ENCODE data around the gene TRPC4AP. TPM values are rescaled to one million over a fixed set of nuclear protein-coding genes. Genes with fewer than 3 reads are reported as not detected.

The TRPC4AP gene
- total and polyA plus RNA-seq, 10 of the 15 experiments (the other 5 are each of a cell fraction or from before 2014, with no cell fraction given), result 1.1 to 61.7 (median 41.2) TPM

DNA sequence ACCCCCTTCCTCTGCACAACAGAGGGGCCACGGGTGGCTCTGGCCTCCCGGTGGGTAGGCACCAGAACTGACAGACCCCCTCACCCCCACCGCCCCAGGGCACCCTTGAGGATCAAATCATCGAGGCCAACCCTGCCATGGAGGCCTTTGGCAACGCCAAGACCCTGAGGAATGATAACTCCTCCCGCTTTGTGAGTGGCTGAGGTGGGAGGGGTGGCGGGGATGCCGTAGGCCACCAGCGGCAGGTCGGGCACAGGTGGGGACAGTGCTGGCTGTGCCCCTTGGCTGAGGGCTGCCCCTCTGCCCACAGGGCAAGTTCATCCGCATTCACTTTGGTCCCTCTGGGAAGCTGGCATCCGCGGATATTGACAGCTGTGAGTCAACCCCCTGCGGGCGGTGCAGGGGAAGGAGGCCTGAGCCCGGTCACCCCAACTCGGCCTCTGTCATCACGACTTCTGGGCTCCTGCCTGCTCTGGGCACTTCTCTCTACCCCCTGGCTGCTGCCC is 107.8 kb downstream of the TRPC4AP start:
- Histone ChIP-seq H3K9me3 (replicated peaks; ENCODE audit: control insufficient read depth, insufficient read depth, low read length) (no peaks in the 10 kb centered on the region), H3K4me2 (ENCODE audit: control insufficient read depth, insufficient read depth) (no peak overlapping the region), H3K27ac (ENCODE audit: control insufficient read depth, insufficient read depth) (no peak overlapping the region), H3K4me1 (ENCODE audit: control insufficient read depth, insufficient read depth, low read length) (no peaks in the 10 kb centered on the region), H3K9ac (ENCODE audit: control insufficient read depth, insufficient read depth, low read length) (no peak overlapping the region), H3K79me2 (ENCODE audit: control insufficient read depth, insufficient read depth, low read length) (no peaks in the 10 kb centered on the region), H2AFZ (ENCODE audit: control insufficient read depth, low read depth, low read length) (no peak overlapping the region), H3K27me3 (replicated peaks in 1 of 2; ENCODE audit: control insufficient read depth in 2 of 2, insufficient read depth in 2 of 2, low read length in 1 of 2) (no peaks in the 10 kb centered on the region), H3K36me3 (ENCODE audit: control insufficient read depth in 2 of 2, insufficient read depth in 2 of 2, low read length in 1 of 2) (no peaks in the 10 kb centered on the region), H4K20me1 (ENCODE audit: control insufficient read depth, insufficient read depth) (no peaks in the 10 kb centered on the region), H3K4me3 (no peak overlapping the region)
- in situ Hi-C loops (cut with MboI) (no loop called here), intact Hi-C loops (cut with micrococcal nuclease; ENCODE audit: unreplicated experiment) (no loop called here)
- ChIA-PET SMC1A (ENCODE audit: uncharacterized antibody, unreplicated experiment) (no interaction called here), POLR2A (no interaction called here), CTCF (no interaction called here), RAD21 (ENCODE audit: unreplicated experiment) (no interaction called here)
- DNase-seq (ENCODE audit: low read depth, low spot score) (no peak), ATAC-seq (no peak), FAIRE-seq (no peak)
- BruUV-seq (replicated peaks), result no TSS peak
- TF ChIP-seq E4F1 (IDR thresholded peaks at IDR 0.05; ENCODE audit: borderline replicate concordance, partially characterized antibody) (no peak), SMAD5 (IDR thresholded peaks at IDR 0.05; ENCODE audit: low read depth) (no peak), JUNB (IDR thresholded peaks at IDR 0.05) (no peak), RB1 (IDR thresholded peaks at IDR 0.05; ENCODE audit: borderline replicate concordance) (no peak), IRF3 (IDR thresholded peaks at IDR 0.05) (no peak), LARP7 (IDR thresholded peaks at IDR 0.05) (no peak), NRF1 (conservative IDR thresholded peaks at IDR 0.05; ENCODE audit: low read depth, low read length) (no peak), EED (IDR thresholded peaks at IDR 0.05; ENCODE audit: low read depth) (no peak), KDM1A (IDR thresholded peaks at IDR 0.05; ENCODE audit: borderline replicate concordance) (no peak), CEBPZ (IDR thresholded peaks at IDR 0.05; ENCODE audit: low read depth, low read length) (no peak), MTA3 (IDR thresholded peaks at IDR 0.05; ENCODE audit: borderline replicate concordance, low read length) (no peak), RAD51 (IDR thresholded peaks at IDR 0.05) (no peak)
- TF ChIP-seq, protein P1, sequence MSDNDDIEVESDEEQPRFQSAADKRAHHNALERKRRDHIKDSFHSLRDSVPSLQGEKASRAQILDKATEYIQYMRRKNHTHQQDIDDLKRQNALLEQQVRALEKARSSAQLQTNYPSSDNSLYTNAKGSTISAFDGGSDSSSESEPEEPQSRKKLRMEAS (IDR thresholded peaks at IDR 0.05; ENCODE audit: low read depth, low read length), result no peak
- WGBS (ENCODE audit: insufficient coverage, insufficient replicate concordance, low lambda C conversion rate, missing lambda C conversion rate), result 48% methylated on average over 18 of the region's 18 CpGs

Data from GM12878 (cell line).